Astrocyte of the spinal cord (primary cell): ENCODE data around the gene CACNA1H.

Experiments used
- DNase-seq: peaks from one replicate; pipeline ENCODE4 v3.0.0; 2011; ENCODE audit warnings: low read depth, low spot score
- H3K4me3 ChIP-seq: 2 replicates; pipeline ENCODE4 v1.5.1; 2011; ENCODE audit warnings: low read depth, mild to moderate bottlenecking, low read length, moderate library complexity
- CTCF ChIP-seq: IDR thresholded peaks from 2 replicates; pipeline ENCODE4 v1.5.1; 2012; ENCODE audit warnings: low read depth, mild to moderate bottlenecking, low read length, inconsistent platforms
- in situ Hi-C: cut with HindIII; loops from 2 replicates; pipeline ENCODE4 v1.10.0; 2017; ENCODE audit warnings: low sequenced_read_pairs

Gene CACNA1H

DNA sequence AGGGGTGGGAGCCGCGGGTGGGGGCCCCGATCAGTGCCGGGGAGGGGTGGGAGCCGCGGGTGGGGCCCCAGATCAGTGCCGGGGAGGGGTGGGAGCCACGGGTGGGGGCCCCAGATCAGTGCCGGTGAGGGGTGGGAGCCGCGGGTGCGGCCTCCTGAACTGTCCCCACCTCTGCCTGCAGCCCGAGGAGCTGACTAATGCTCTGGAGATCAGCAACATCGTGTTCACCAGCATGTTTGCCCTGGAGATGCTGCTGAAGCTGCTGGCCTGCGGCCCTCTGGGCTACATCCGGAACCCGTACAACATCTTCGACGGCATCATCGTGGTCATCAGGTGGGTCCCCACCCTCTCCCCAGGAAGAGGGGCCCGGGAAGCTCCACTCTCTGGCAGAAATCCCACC, 52.0 kb downstream of the CACNA1H start:
- no peak for TF ChIP-seq CTCF
- in situ Hi-C loops, result no loop called here
- DNase-seq, result no peak
- H3K4me3 ChIP-seq, result no peak overlapping the region

GRCh38 chr16:1206326-1206725, 53.4 kb downstream of the CACNA1H start:
- no peak for TF ChIP-seq CTCF
- no peak for DNase-seq
- H3K4me3 ChIP-seq, result no peak overlapping the region
- in situ Hi-C loops, result no loop called here

DNA sequence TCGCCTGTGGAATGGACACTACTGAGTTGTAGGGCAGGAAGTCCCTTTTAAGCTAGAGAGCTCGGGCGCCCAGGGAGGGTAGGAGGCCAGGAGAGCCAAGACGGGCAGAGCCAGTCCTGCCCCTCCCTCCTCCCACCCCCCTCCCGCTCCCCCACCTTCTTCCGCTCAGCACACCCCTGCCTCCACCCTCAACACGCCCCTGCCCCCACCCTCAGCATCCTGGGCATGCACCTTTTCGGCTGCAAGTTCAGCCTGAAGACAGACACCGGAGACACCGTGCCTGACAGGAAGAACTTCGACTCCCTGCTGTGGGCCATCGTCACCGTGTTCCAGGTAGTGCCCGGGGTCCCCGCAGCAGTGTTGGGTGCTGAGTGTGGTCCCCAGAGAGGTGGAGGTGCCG, 53.9 kb downstream of the CACNA1H start:
- TF ChIP-seq CTCF, result no peak
- no peak overlapping the region for H3K4me3 ChIP-seq
- DNase-seq, result no peak
- in situ Hi-C loops, result no loop called here

DNA sequence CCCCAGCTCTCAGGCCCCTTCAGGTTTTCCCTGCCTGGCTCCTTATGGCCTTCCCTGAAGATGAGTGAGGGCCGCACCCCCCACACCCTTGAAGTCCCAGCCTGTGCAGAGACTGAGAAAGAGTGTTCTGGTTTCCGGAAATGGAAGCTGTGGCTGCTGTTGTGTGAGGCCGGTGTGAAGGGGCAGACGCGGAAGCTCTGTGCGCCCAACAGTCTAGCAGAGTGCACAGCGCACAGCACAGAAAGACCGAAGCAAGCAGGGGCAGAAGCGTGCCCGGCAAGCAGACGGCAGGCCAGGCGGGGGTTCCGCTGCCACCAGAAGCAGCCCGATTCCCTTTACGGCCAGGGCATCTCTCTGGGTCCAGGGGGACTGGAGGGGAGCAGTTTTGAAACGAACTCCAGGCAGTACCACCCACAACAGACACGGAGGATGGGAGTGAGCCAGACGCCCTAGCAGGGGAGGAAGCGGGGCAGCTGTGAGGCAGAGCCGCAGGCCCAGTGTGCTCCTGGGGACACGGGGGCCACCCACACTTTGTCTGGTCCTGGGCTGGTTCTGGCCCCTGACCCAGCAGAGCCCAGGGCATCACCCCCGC, 55.4 kb downstream of the CACNA1H start:
- no peak for TF ChIP-seq CTCF
- in situ Hi-C loops, result no loop called here
- no peak overlapping the region for H3K4me3 ChIP-seq
- no peak for DNase-seq

GRCh38 chr16:1209081-1209480, 56.2 kb downstream of the CACNA1H start:
- in situ Hi-C loops, result no loop called here
- no peak overlapping the region for H3K4me3 ChIP-seq
- DNase-seq, result no peak
- TF ChIP-seq CTCF, result no peak

- no peak for TF ChIP-seq CTCF
- H3K4me3 ChIP-seq, result no peak overlapping the region
- no peak for DNase-seq
- in situ Hi-C loops, result no loop called here
These were observed 57.6 kb downstream of the CACNA1H start for GRCh38 chr16:1210461-1210860.
